Loucy (cell line): ENCODE measurements around the gene PLPP4.

Experiments used
- H2AFZ ChIP-seq: fragments of 200-600 bp; sonication (generic); 2 replicates; pipeline ENCODE4 v1.6.0; 2016; ENCODE audit warnings: antibody characterized with exemption, mild to moderate bottlenecking, low read length, moderate library complexity
- H3F3A ChIP-seq: fragments of 200-600 bp; 2 replicates; pipeline ENCODE4 v1.6.0; 2016; ENCODE audit warnings: antibody characterized with exemption, low read depth, mild to moderate bottlenecking
- H3K27me3 ChIP-seq: fragments of 200-600 bp; sonication (generic); 2 replicates; pipeline ENCODE4 v1.6.1; 2014; ENCODE audit warnings: low read length, mild to moderate bottlenecking; ENCODE audit not compliant: insufficient read depth, poor library complexity, severe bottlenecking
- H3K36me3 ChIP-seq: fragments of 200-600 bp; sonication (generic); 2 replicates; pipeline ENCODE4 v1.6.1; 2016; ENCODE audit warnings: low read length; ENCODE audit not compliant: insufficient read depth
- H3K4me1 ChIP-seq: fragments of 200-600 bp; sonication (generic); 2 replicates; pipeline ENCODE4 v1.5.1; 2014; ENCODE audit warnings: low read length, mild to moderate bottlenecking; ENCODE audit not compliant: insufficient read depth, poor library complexity, severe bottlenecking
- H3K4me2 ChIP-seq: fragments of 200-600 bp; sonication (generic); 2 replicates; pipeline ENCODE4 v1.6.0; 2014; ENCODE audit warnings: antibody characterized with exemption, low read length, low read depth, mild to moderate bottlenecking; ENCODE audit not compliant: poor library complexity, severe bottlenecking
- H3K4me3 ChIP-seq: fragments of 200-600 bp; sonication (generic); 2 replicates; pipeline ENCODE4 v1.5.1; 2014; ENCODE audit warnings: low read length, mild to moderate bottlenecking, mixed read lengths; ENCODE audit not compliant: poor library complexity, severe bottlenecking
- H3K79me2 ChIP-seq: fragments of 200-600 bp; sonication (generic); 2 replicates; pipeline ENCODE4 v1.6.1; 2014; ENCODE audit warnings: low read length; ENCODE audit not compliant: insufficient read depth
- H3K9ac ChIP-seq: fragments of 200-600 bp; sonication (generic); 2 replicates; pipeline ENCODE4 v1.6.0; 2014; ENCODE audit warnings: mild to moderate bottlenecking, low read depth, low read length, moderate library complexity; ENCODE audit not compliant: poor library complexity, severe bottlenecking
- H3K9me2 ChIP-seq: fragments of 200-600 bp; sonication (generic); replicated peaks from 2 replicates; pipeline ENCODE4 v1.6.1; 2016; ENCODE audit warnings: low read depth, low read length, mixed read lengths
- H3K9me3 ChIP-seq: fragments of 200-600 bp; sonication (generic); 2 replicates; pipeline ENCODE4 v1.6.1; 2014; ENCODE audit warnings: mild to moderate bottlenecking, antibody characterized with exemption, low read length, low read depth; ENCODE audit not compliant: insufficient read depth
- H4K20me1 ChIP-seq: fragments of 200-600 bp; sonication (generic); 2 replicates; pipeline ENCODE4 v1.6.0; 2014; ENCODE audit warnings: antibody characterized with exemption, low read length, mild to moderate bottlenecking; ENCODE audit not compliant: insufficient read depth, poor library complexity, severe bottlenecking
- EZH2phosphoT487 ChIP-seq: fragments of 200-600 bp; IDR thresholded peaks from 2 replicates; pipeline ENCODE4 v1.6.1; 2018; ENCODE audit warnings: antibody characterized with exemption, mild to moderate bottlenecking, moderate library complexity, borderline replicate concordance
- TF ChIP-seq, protein P1 (sequence below): fragments of 200-600 bp; sonication (generic); conservative IDR thresholded peaks from 2 replicates; pipeline ENCODE4 v1.5.1; 2014; ENCODE audit warnings: mild to moderate bottlenecking, antibody characterized with exemption, low read length

Gene PLPP4

DNA sequence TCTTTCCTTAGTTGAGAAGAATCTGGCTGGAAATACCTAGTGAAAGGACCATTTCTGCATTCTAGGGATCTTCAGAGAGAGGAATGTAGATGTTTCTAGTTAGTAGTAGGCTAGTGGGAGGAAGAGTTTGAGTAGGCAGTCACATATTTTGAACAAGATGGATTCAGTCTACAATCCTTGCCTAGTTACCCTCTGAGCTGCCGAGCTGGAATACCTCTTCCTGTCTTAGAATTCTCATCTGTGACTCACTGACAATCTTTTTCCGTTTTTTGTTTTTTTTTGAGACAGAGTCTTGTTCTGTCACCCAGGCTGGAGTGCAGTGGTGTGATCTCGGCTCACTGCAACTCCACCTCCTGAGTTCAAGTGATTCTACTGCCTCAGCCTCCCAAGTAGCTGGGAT is 30.7 kb upstream of the PLPP4 start:
- Histone ChIP-seq H3K4me2 (no peak overlapping the region), H3K27me3 (no peaks in the 10 kb centered on the region), H3K79me2 (no peaks in the 10 kb centered on the region), H3K36me3 (no peaks in the 10 kb centered on the region), H3K9me3 (no peaks in the 10 kb centered on the region; the same call in 1 of the 2 replicates), H4K20me1 (no peaks in the 10 kb centered on the region), H2AFZ (no peak overlapping the region), H3F3A (0 out of 2 replicates have a peak, but pooled peaks cover 4% of the 10 kb centered on the region), H3K9me2 (no peaks in the 10 kb centered on the region), H3K4me3 (no peak overlapping the region), H3K4me1 (peaks cover 57% of the 10 kb centered on the region), H3K9ac (no peak overlapping the region)
- TF ChIP-seq EZH2phosphoT487, result no peak
- TF ChIP-seq, protein P1, sequence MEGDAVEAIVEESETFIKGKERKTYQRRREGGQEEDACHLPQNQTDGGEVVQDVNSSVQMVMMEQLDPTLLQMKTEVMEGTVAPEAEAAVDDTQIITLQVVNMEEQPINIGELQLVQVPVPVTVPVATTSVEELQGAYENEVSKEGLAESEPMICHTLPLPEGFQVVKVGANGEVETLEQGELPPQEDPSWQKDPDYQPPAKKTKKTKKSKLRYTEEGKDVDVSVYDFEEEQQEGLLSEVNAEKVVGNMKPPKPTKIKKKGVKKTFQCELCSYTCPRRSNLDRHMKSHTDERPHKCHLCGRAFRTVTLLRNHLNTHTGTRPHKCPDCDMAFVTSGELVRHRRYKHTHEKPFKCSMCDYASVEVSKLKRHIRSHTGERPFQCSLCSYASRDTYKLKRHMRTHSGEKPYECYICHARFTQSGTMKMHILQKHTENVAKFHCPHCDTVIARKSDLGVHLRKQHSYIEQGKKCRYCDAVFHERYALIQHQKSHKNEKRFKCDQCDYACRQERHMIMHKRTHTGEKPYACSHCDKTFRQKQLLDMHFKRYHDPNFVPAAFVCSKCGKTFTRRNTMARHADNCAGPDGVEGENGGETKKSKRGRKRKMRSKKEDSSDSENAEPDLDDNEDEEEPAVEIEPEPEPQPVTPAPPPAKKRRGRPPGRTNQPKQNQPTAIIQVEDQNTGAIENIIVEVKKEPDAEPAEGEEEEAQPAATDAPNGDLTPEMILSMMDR, result no peak

DNA sequence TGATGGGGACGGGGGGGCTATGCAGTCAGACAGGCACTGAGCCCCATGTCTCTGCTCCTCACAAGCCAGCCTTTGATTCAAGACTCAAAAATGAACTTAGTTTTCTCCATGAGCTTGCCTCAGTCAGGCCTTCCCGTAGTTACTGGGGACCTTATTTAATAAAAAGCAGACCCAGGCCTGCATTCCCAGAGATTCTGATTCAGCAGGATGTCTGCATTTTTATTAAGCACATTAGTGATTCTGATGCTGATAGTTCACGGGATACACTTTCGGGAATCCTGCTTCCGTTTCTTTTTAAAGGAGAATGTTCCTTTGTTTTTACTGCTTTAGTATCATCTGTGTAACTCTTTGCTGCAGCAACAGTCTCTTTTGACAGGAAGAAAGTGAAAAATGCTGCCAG is 28.3 kb upstream of the PLPP4 start:
- Histone ChIP-seq H3K79me2 (no peaks in the 10 kb centered on the region), H3K4me2 (peak overlapping the region; percentile 23), H4K20me1 (no peaks in the 10 kb centered on the region), H3K36me3 (no peaks in the 10 kb centered on the region), H3K4me1 (peaks cover 70% of the 10 kb centered on the region), H2AFZ (no peak overlapping the region), H3K9me3 (no peaks in the 10 kb centered on the region; the same call in 1 of the 2 replicates), H3F3A (peaks cover 25% of the 10 kb centered on the region), H3K27me3 (no peaks in the 10 kb centered on the region), H3K9me2 (no peaks in the 10 kb centered on the region), H3K4me3 (no peak overlapping the region), H3K9ac (no peak overlapping the region)
- TF ChIP-seq, protein P1, result no peak
- no peak for TF ChIP-seq EZH2phosphoT487

DNA sequence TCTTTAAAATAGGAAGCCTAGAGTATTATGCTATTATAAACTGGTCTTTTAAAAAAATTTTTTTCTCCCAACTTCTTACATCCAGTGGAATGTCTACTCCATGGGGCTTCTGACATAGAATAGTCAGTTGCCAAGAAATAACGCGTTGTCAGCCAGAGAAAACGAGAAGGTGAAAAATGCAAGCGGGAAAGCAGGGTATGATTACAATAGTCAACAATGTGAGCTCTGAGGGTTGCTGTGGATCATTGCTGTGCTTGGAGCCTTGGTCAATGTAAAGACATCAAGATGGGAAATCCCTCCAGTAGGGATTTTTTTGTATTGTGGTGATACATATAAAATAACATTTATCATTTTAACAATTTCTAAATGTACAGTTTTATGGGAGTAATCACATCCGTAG is 27.6 kb upstream of the PLPP4 start:
- Histone ChIP-seq H3K4me1 (peaks cover 70% of the 10 kb centered on the region), H3K9me3 (no peaks in the 10 kb centered on the region; the same call in 1 of the 2 replicates), H3K9me2 (no peaks in the 10 kb centered on the region), H3K79me2 (no peaks in the 10 kb centered on the region), H3K36me3 (no peaks in the 10 kb centered on the region), H2AFZ (no peak overlapping the region), H3K27me3 (no peaks in the 10 kb centered on the region), H3K9ac (peak overlapping the region; percentile 15), H3K4me3 (no peak overlapping the region), H3K4me2 (no peak overlapping the region), H3F3A (peaks cover 26% of the 10 kb centered on the region), H4K20me1 (no peaks in the 10 kb centered on the region)
- TF ChIP-seq, protein P1, result no peak
- no peak for TF ChIP-seq EZH2phosphoT487
